GM12878 (cell line): ENCODE data around the gene MRPS16. TPM values are rescaled to one million over a fixed set of nuclear protein-coding genes. Genes with fewer than 3 reads are reported as not detected.

Source experiments
- ATAC-seq: fragments of 200-7000 bp; cut with Tn5 transposase; 3 replicates; pipeline ENCODE4 v1.9.1; 2020; ENCODE audit warnings: mild to moderate bottlenecking, moderate library complexity
- BruUV-seq: library from RNA; stranded (reverse); fragments of 400-500 nt; replicated peaks from 2 replicates; lab custom pipeline; 2021; lab: Mats Ljungman, UMichigan
- CTCF ChIA-PET: fragments of 300-600 bp; sonication (Branson Sonifier 250); formaldehyde crosslinking; extraction: SDS; loops from one replicate; lab custom pipeline; 2021; ENCODE audit warnings: inconsistent platforms; lab: Yijun Ruan, JAX
- POLR2A ChIA-PET: fragments of 350-600 bp; formaldehyde crosslinking; extraction: SDS; loops from one replicate; lab custom pipeline; 2021; ENCODE audit warnings: inconsistent platforms; lab: Charles Lee
- RAD21 ChIA-PET: fragments of 300-600 bp; sonication (Branson Sonifier 250); formaldehyde crosslinking; loops from one replicate; lab custom pipeline; 2023; ENCODE audit warnings: antibody characterized with exemption; ENCODE audit not compliant: unreplicated experiment; lab: Charles Lee
- SMC1A ChIA-PET: fragments of 300-600 bp; sonication (Branson Sonifier 250); formaldehyde crosslinking; loops from one replicate; lab custom pipeline; 2023; ENCODE audit not compliant: unreplicated experiment, uncharacterized antibody; lab: Charles Lee
- DNase-seq: peaks from one replicate; pipeline ENCODE4 v3.0.0-alpha.2; 2011; ENCODE audit warnings: low read depth, low spot score
- FAIRE-seq: peaks from 3 replicates; lab custom pipeline; 2011; peaks lifted over from hg19 to GRCh38; lab: Jason Lieb, UNC
- H2AFZ ChIP-seq: 2 replicates; pipeline ENCODE4 v1.6.0; 2011; ENCODE audit warnings: low read depth, low read length, control low read depth; ENCODE audit not compliant: control insufficient read depth
- H3K27ac ChIP-seq: 2 replicates; pipeline ENCODE4 v1.5.1; 2011; ENCODE audit warnings: control low read depth; ENCODE audit not compliant: control insufficient read depth, insufficient read depth
- H3K27me3 ChIP-seq, 2 experiments: replicated peaks in 1 of 2; 2 replicates each; pipeline versions ENCODE4 v1.6.0 to v1.6.1; 2011; ENCODE audit warnings: low read length in 1 of 2; ENCODE audit not compliant: control insufficient read depth in 2 of 2, insufficient read depth in 2 of 2
- H3K36me3 ChIP-seq, 2 experiments: 2 replicates each; pipeline ENCODE4 v1.5.1; 2011; ENCODE audit warnings: low read length in 1 of 2; ENCODE audit not compliant: control insufficient read depth in 2 of 2, insufficient read depth in 2 of 2
- H3K4me1 ChIP-seq: 2 replicates; pipeline ENCODE4 v1.6.1; 2011; ENCODE audit warnings: mild to moderate bottlenecking, low read length, moderate library complexity, mixed read lengths; ENCODE audit not compliant: control insufficient read depth, insufficient read depth
- H3K4me2 ChIP-seq: 2 replicates; pipeline ENCODE4 v1.6.0; 2011; ENCODE audit warnings: control low read depth; ENCODE audit not compliant: control insufficient read depth, insufficient read depth
- H3K4me3 ChIP-seq: fragments of 200-600 bp; sonication (generic); 2 replicates; pipeline ENCODE4 v1.5.1; 2016
- H3K79me2 ChIP-seq: 2 replicates; pipeline ENCODE4 v1.6.0; 2011; ENCODE audit warnings: low read length; ENCODE audit not compliant: control insufficient read depth, insufficient read depth
- H3K9ac ChIP-seq: 2 replicates; pipeline ENCODE4 v1.8.0; 2011; ENCODE audit warnings: low read length, control low read depth, mixed read lengths; ENCODE audit not compliant: control insufficient read depth, insufficient read depth
- H3K9me3 ChIP-seq: replicated peaks from 3 replicates; pipeline ENCODE4 v1.5.1; 2011; ENCODE audit warnings: mild to moderate bottlenecking, low read length; ENCODE audit not compliant: control insufficient read depth, insufficient read depth
- H4K20me1 ChIP-seq: 2 replicates; pipeline ENCODE4 v1.6.0; 2011; ENCODE audit not compliant: control insufficient read depth, insufficient read depth
- ASH2L ChIP-seq: fragments of 300-600, 200-600 bp; sonication (generic); IDR thresholded peaks from 2 replicates; pipeline ENCODE4 v1.6.1; 2017; ENCODE audit warnings: low read depth, mild to moderate bottlenecking, borderline replicate concordance
- IRF3 ChIP-seq: fragments of 450-650 bp; IDR thresholded peaks from 2 replicates; pipeline ENCODE4 v1.6.1; 2014; ENCODE audit warnings: mild to moderate bottlenecking
- KDM1A ChIP-seq: fragments of 200-600 bp; sonication (generic); IDR thresholded peaks from 2 replicates; pipeline ENCODE4 v1.6.1; 2016; ENCODE audit warnings: borderline replicate concordance
- MLLT1 ChIP-seq: fragments of 450-650 bp; IDR thresholded peaks from 2 replicates; pipeline ENCODE4 v1.6.1; 2016; ENCODE audit warnings: mild to moderate bottlenecking
- PKNOX1 ChIP-seq: fragments of 450-650 bp; IDR thresholded peaks from 2 replicates; pipeline ENCODE4 v1.6.1; 2016; ENCODE audit warnings: mild to moderate bottlenecking
- RAD51 ChIP-seq: fragments of 450-650 bp; IDR thresholded peaks from 2 replicates; pipeline ENCODE4 v1.6.1; 2016; ENCODE audit warnings: moderate library complexity, mild to moderate bottlenecking, inconsistent platforms
- SPI1 ChIP-seq: IDR thresholded peaks from 2 replicates; pipeline ENCODE4 v1.6.1; 2011; ENCODE audit warnings: low read depth, mild to moderate bottlenecking, low read length, moderate library complexity, borderline replicate concordance; ENCODE audit not compliant: insufficient read depth
- SRF ChIP-seq, 2 experiments: IDR thresholded peaks; 2 replicates each; pipeline ENCODE4 v1.6.1; 2011; ENCODE audit warnings: low read depth in 2 of 2, low read length in 2 of 2, mild to moderate bottlenecking in 1 of 2, moderate library complexity in 1 of 2
- USF1 ChIP-seq: IDR thresholded peaks from 2 replicates; pipeline ENCODE4 v1.6.1; 2011; ENCODE audit warnings: borderline replicate concordance, low read depth, mild to moderate bottlenecking, moderate library complexity, mixed read lengths, low read length; ENCODE audit not compliant: insufficient read depth; ENCODE audit errors: extremely low read length
- ZBED1 ChIP-seq: IDR thresholded peaks from 2 replicates; pipeline ENCODE4 v1.6.1; 2016; ENCODE audit warnings: borderline replicate concordance
- ZNF207 ChIP-seq: fragments of 450-650 bp; IDR thresholded peaks from 2 replicates; pipeline ENCODE4 v1.6.1; 2014; ENCODE audit warnings: antibody characterized with exemption, mild to moderate bottlenecking, borderline replicate concordance
- ZNF687 ChIP-seq: fragments of 450-650 bp; IDR thresholded peaks from 2 replicates; pipeline ENCODE4 v1.6.1; 2017; ENCODE audit warnings: mild to moderate bottlenecking, moderate library complexity
- ZSCAN29 ChIP-seq: fragments of 450-650 bp; IDR thresholded peaks from 2 replicates; pipeline ENCODE4 v1.6.1; 2017; ENCODE audit warnings: mild to moderate bottlenecking, moderate library complexity
- WGBS: methylation state at CpG from one replicate; pipeline ENCODE4 v1.1.6; 2016; ENCODE audit warnings: low lambda C conversion rate; ENCODE audit not compliant: insufficient replicate concordance, insufficient coverage; ENCODE audit errors: missing lambda C conversion rate; 5-methylcytosine and 5-hydroxymethylcytosine counted together
- in situ Hi-C: fragments of 300-500 bp; cut with MboI; formaldehyde crosslinking; loops from 9 replicates; pipeline ENCODE4 v1.14.3; 2018; ENCODE audit warnings: mixed read lengths
- intact Hi-C: fragments of 100-400 bp; cut with micrococcal nuclease; formaldehyde crosslinking; loops from one replicate; pipeline ENCODE4 v1.14.2; 2022; ENCODE audit not compliant: unreplicated experiment
- polyA plus RNA-seq, 11 experiments: library from polyadenylated mRNA; depleted of rRNA in 4 of 11; unstranded in 6 of 11; stranded (reverse) in 5 of 11; fragments of >200 nt; fragmentation: Nextera tagmentation in 4 of 11; fragmentation: Illumina TruSeq in 1 of 11; extraction: Ambion mirVana in 4 of 11; extraction: Trizol in 1 of 11; gene quantifications; 1 replicate in 1 of 11; 2 replicates in 10 of 11; pipeline versions ENCODE4 v1.2.1 to v1.2.3, GENCODE V29; 2011 to 2016; ENCODE audit warnings: inconsistent platforms in 2 of 11, missing spikeins in 2 of 11, low read depth in 1 of 11
- total RNA-seq, 4 experiments: library from RNA; depleted of rRNA in 3 of 4; stranded (reverse); fragments of >200 nt in 3 of 4; fragmentation: Illumina TruSeq in 1 of 4; extraction: Trizol in 1 of 4; gene quantifications; 2 replicates each; pipeline versions ENCODE4 v1.2.1 to v1.2.3, GENCODE V29; 2013 to 2021

The MRPS16 gene
- total and polyA plus RNA-seq, 10 of the 15 experiments (the other 5 are each of a cell fraction or from before 2014, with no cell fraction given) = 43.4 to 285 (median 103) TPM

GRCh38 chr10:73246322-73246645 lies 6.2 kb downstream of the MRPS16 start:
- Histone ChIP-seq H3K27ac (peak overlapping the region; percentile 88), H3K9me3 (no peaks in the 10 kb centered on the region), H3K9ac (peak overlapping the region; percentile 92), H3K79me2 (peaks cover 67% of the 10 kb centered on the region), H2AFZ (peak overlapping the region; percentile 97), H3K4me3 (peak overlapping the region; percentile 89), H4K20me1 (no peaks in the 10 kb centered on the region), H3K36me3 (peaks cover 1 to 16% of the 10 kb centered on the region in 2 experiments), H3K4me2 (peak overlapping the region; percentile 94), H3K4me1 (peaks cover 8% of the 10 kb centered on the region), H3K27me3 (no peaks in the 10 kb centered on the region)
- in situ Hi-C loops (no loop called here), intact Hi-C loops (loop anchor here (2.0 to 5.0 kb wide), 3 partner anchors 77 to 166 kb away; partner anchors contain the start of genes ANXA7, ECD, FAM149B1 and P4HA1)
- CTCF ChIA-PET = interaction anchor here (1.6 to 1.9 kb wide), 2 partner anchors 27 to 151 kb away, joined by 6 read pairs; no protein-coding TSS in a partner anchor
- no peak for FAIRE-seq
- DNase-seq = no peak
- RAD21 ChIA-PET = interaction anchor here (2.4 kb wide), 1 partner anchor 150 kb away, joined by 17 read pairs; the partner anchor contains the start of gene P4HA1
- SMC1A ChIA-PET = interaction anchor here (1.5 kb wide), 1 partner anchor 7 kb away, joined by 5 read pairs; no protein-coding TSS in a partner anchor
- ATAC-seq = no peak
- POLR2A ChIA-PET = interaction anchor here (1.2 to 3.7 kb wide), 4 partner anchors 8 to 167 kb away, joined by 3 to 19 read pairs (median 5); no protein-coding TSS in a partner anchor
- WGBS = 2% methylated on average over 8 of the region's 8 CpGs
- TSS peak; percentile 45 for BruUV-seq
- TF ChIP-seq ZBED1 (no peak), PKNOX1 (no peak), USF1 (no peak), ZNF687 (no peak), ASH2L (no peak), ZSCAN29 (no peak), MLLT1 (no peak), IRF3 (no peak), ZNF207 (no peak), SPI1 (no peak), KDM1A (no peak), RAD51 (no peak), SRF (IDR thresholded peaks at IDR 0.05; ENCODE audit: low read depth in 2 of 2, low read length in 2 of 2) (no peak)
